Tibial nerve (tissue), 4 donors: ENCODE measurements around the gene TSSC4.

Source experiments
- CTCF ChIP-seq, 5 experiments: fragments of 200-600 bp in 3 of 5; fragments of 450-650 bp in 2 of 5; sonication (generic) in 3 of 5; IDR thresholded peaks; one replicate each; pipeline ENCODE4 v1.5.1; 2016 to 2019; ENCODE audit warnings: antibody characterized with exemption in 5 of 5, mild to moderate bottlenecking in 3 of 5, moderate library complexity in 2 of 5
- EP300 ChIP-seq, 2 donors: sonication (generic); formaldehyde crosslinking; IDR thresholded peaks; one replicate each; pipeline ENCODE4 v1.6.1; 2017; ENCODE audit warnings: antibody characterized with exemption in 2 of 2, mild to moderate bottlenecking in 1 of 2
- POLR2A ChIP-seq, 2 donors: fragments of 450-650 bp; IDR thresholded peaks; one replicate each; pipeline ENCODE4 v1.6.1; 2017; ENCODE audit warnings: antibody characterized with exemption in 2 of 2, mild to moderate bottlenecking in 2 of 2, moderate library complexity in 2 of 2

- TF ChIP-seq CTCF (IDR thresholded peaks at IDR 0.05) = no peak
- TF ChIP-seq EP300 (IDR thresholded peaks at IDR 0.05) = no peak
- no peak for TF ChIP-seq POLR2A (IDR thresholded peaks at IDR 0.05)
These were observed 39.0 kb upstream of the TSSC4 start for GRCh38 chr11:2361565-2361964.
